K562 (cell line): Measurements from ENCODE around the gene PRSS22. TPM values are rescaled to one million over a fixed set of nuclear protein-coding genes. Genes with fewer than 3 reads are reported as not detected.

Experiments used
- ARNT ChIP-seq, 2 experiments: fragments of 450-650 bp; IDR thresholded peaks; 2 replicates each; pipeline ENCODE4 v1.6.1; 2016; ENCODE audit warnings: mild to moderate bottlenecking in 1 of 2
- ATF1 ChIP-seq, 2 experiments: fragments of 450-650 bp in 1 of 2; IDR thresholded peaks; 2 replicates each; pipeline ENCODE4 v1.6.1; 2016; ENCODE audit warnings: missing compliant biosample characterization in 1 of 2, missing genetic modification characterization in 1 of 2
- CCNT2 ChIP-seq: IDR thresholded peaks from 2 replicates; pipeline ENCODE4 v1.6.1; 2011; ENCODE audit warnings: borderline replicate concordance, low read depth, mild to moderate bottlenecking, moderate library complexity, mixed read lengths, low read length; ENCODE audit not compliant: insufficient read length; ENCODE audit errors: extremely low read depth
- ELF2 ChIP-seq: fragments of 250-450 bp; sonication (Bioruptor Pico); IDR thresholded peaks from 2 replicates; pipeline ENCODE4 v1.5.0; 2021; ENCODE audit warnings: mild to moderate bottlenecking
- HMG20A ChIP-seq: fragments of 450-650 bp; formaldehyde crosslinking; conservative IDR thresholded peaks from 2 replicates; pipeline ENCODE4 v1.4.0; 2020; ENCODE audit warnings: mild to moderate bottlenecking, mixed read lengths
- HSF4 ChIP-seq: fragments of 250-450 bp; sonication (Bioruptor Pico); IDR thresholded peaks from 2 replicates; pipeline ENCODE4 v2.1.2; 2022; ENCODE audit warnings: mild to moderate bottlenecking, moderate library complexity, borderline replicate concordance
- KLF13 ChIP-seq: fragments of 450-650 bp; IDR thresholded peaks from 2 replicates; pipeline ENCODE4 v1.6.1; 2016; ENCODE audit warnings: missing genetic modification characterization, low read depth, mild to moderate bottlenecking, missing compliant biosample characterization, moderate library complexity, borderline replicate concordance
- RBM34 ChIP-seq: fragments of 200-400 bp; formaldehyde crosslinking; IDR thresholded peaks from 2 replicates; pipeline ENCODE4 v1.6.1; 2018; ENCODE audit warnings: low read length, borderline replicate concordance; ENCODE audit not compliant: insufficient read depth
- SIN3A ChIP-seq, 2 experiments: fragments of 150-350 bp in 1 of 2; IDR thresholded peaks; 2 replicates each; pipeline ENCODE4 v1.6.1; 2011 to 2016; ENCODE audit warnings: borderline replicate concordance in 2 of 2, low read depth in 2 of 2, low read length in 2 of 2, mild to moderate bottlenecking in 2 of 2, moderate library complexity in 2 of 2; ENCODE audit not compliant: control insufficient read depth in 1 of 2
- TAL1 ChIP-seq: fragments of 450-650 bp; IDR thresholded peaks from 2 replicates; pipeline ENCODE4 v1.6.1; 2016; ENCODE audit warnings: mild to moderate bottlenecking
- TCFL5 ChIP-seq: fragments of 250-450 bp; sonication (Bioruptor Pico); conservative IDR thresholded peaks from 2 replicates; pipeline ENCODE4 v1.6.1; 2021; ENCODE audit warnings: mild to moderate bottlenecking, moderate library complexity, matching md5 sums
- ZNF133 ChIP-seq: fragments of 250-450 bp; sonication (Bioruptor Pico); IDR thresholded peaks from 2 replicates; pipeline ENCODE4 v1.4.0; 2020; ENCODE audit warnings: mild to moderate bottlenecking
- ZNF316 ChIP-seq: fragments of 450-650 bp; IDR thresholded peaks from 2 replicates; pipeline ENCODE4 v1.6.1; 2016
- ZNF551 ChIP-seq: fragments of 250-450 bp; sonication (Bioruptor Pico); IDR thresholded peaks from 2 replicates; pipeline ENCODE4 v1.5.0; 2021; ENCODE audit warnings: mild to moderate bottlenecking, moderate library complexity
- polyA plus RNA-seq, 8 experiments: library from polyadenylated mRNA; depleted of rRNA in 4 of 8; stranded (reverse) in 5 of 8; unstranded in 3 of 8; fragments of >200 nt; fragmentation: Nextera tagmentation in 2 of 8; fragmentation: Illumina TruSeq in 1 of 8; extraction: Ambion mirVana in 2 of 8; extraction: Trizol in 1 of 8; gene quantifications; 2 replicates each; pipeline versions ENCODE4 v1.2.1 to v1.2.3, GENCODE V29; 2011 to 2014; ENCODE audit warnings: inconsistent platforms in 1 of 8, missing spikeins in 1 of 8
- total RNA-seq, 7 experiments: library from RNA; depleted of rRNA in 6 of 7; stranded (reverse); fragments of >200 nt in 6 of 7; fragmentation: Illumina TruSeq in 2 of 7; extraction: Trizol in 2 of 7; gene quantifications; 2 replicates each; pipeline versions ENCODE4 v1.2.1 to v1.2.3, GENCODE V29; 2011 to 2021; ENCODE audit warnings: low replicate concordance in 1 of 7
- TF ChIP-seq, protein P1 (sequence below): fragments of 450-650 bp; formaldehyde crosslinking; conservative IDR thresholded peaks from 2 replicates; pipeline ENCODE4 v1.4.0; 2022; ENCODE audit warnings: mild to moderate bottlenecking, missing genetic modification characterization
- TF ChIP-seq, protein P2 (sequence below): fragments of 200-800 bp; sonication (Bioruptor generic); IDR thresholded peaks from 2 replicates; pipeline ENCODE4 v1.6.1; 2017; ENCODE audit warnings: missing genetic modification characterization, missing compliant biosample characterization
- TF ChIP-seq, protein P3 (sequence below): fragments of 250-450 bp; sonication (Bioruptor Pico); IDR thresholded peaks from 2 replicates; pipeline ENCODE4 v1.4.0; 2020; ENCODE audit warnings: mild to moderate bottlenecking, moderate library complexity
- TF ChIP-seq, protein P4 (sequence below): IDR thresholded peaks from 2 replicates; pipeline ENCODE4 v1.6.1; 2012; ENCODE audit warnings: low read depth, low read length, improper control_type of control experiment, borderline replicate concordance
- TF ChIP-seq, protein P5 (sequence below): sonication (generic); formaldehyde crosslinking; IDR thresholded peaks from 2 replicates; pipeline ENCODE4 v1.8.1; 2022; ENCODE audit warnings: missing genetic modification reagents

Gene PRSS22
- total and polyA plus RNA-seq, 9 of the 15 experiments (the other 6 are each of a cell fraction or from before 2014, with no cell fraction given) = 0.13 to 0.42 TPM; not detected in 7

DNA sequence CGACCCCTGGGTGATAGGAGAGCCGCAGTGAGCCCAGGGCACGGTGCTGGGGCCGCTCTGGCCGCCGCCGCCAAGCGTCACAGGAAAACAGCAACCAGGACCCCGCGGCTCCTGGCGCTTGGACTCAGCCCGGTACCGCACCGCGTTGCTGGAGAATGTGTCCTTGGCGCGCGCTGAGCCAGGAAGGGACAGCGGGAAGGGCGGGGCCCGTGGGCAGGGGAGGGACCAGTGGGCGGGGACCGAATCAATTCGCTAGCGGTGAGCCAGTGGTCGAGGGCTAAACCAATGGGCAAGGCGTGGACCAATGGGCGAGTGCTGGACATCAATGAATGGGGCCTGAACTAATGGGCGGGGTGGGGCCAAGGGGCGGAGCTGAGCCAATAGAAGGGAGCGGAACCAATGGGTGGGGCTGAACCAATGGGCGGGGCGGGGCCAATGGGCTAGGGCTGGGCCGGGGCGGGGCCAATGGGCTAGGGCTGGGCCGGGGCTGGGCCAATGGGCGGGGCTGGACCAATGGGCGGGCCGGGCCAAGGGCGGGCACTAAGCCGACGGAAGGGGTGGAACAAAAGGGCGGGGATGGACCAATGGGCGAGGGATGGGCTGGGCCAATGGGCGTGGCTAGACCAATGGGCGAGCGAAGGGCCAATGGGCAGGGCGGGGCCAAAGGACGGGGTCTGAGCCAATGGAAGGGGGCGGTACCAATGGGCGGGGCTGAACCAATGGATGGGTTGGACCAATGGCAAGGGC, 47.4 kb upstream of the PRSS22 start (continued):
- peak; percentile 12 for TF ChIP-seq CCNT2
- no peak for TF ChIP-seq ZNF133
- TF ChIP-seq, protein P1, sequence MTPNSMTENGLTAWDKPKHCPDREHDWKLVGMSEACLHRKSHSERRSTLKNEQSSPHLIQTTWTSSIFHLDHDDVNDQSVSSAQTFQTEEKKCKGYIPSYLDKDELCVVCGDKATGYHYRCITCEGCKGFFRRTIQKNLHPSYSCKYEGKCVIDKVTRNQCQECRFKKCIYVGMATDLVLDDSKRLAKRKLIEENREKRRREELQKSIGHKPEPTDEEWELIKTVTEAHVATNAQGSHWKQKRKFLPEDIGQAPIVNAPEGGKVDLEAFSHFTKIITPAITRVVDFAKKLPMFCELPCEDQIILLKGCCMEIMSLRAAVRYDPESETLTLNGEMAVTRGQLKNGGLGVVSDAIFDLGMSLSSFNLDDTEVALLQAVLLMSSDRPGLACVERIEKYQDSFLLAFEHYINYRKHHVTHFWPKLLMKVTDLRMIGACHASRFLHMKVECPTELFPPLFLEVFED (CRISPR knock-in tag) = no peak
- no peak for TF ChIP-seq RBM34
- no peak for TF ChIP-seq ZNF316
- no peak for TF ChIP-seq TAL1
- no peak for TF ChIP-seq ELF2
- no peak; the same call in 1 of the 2 replicates for TF ChIP-seq ATF1 (CRISPR knock-in tag; IDR thresholded peaks at IDR 0.05)
- TF ChIP-seq ATF1 (tag; IDR thresholded peaks at IDR 0.05) = peak; percentile 41; the same call in 1 of the 2 replicates
- no peak for TF ChIP-seq HSF4 (CRISPR knock-in tag)
- TF ChIP-seq, protein P2, sequence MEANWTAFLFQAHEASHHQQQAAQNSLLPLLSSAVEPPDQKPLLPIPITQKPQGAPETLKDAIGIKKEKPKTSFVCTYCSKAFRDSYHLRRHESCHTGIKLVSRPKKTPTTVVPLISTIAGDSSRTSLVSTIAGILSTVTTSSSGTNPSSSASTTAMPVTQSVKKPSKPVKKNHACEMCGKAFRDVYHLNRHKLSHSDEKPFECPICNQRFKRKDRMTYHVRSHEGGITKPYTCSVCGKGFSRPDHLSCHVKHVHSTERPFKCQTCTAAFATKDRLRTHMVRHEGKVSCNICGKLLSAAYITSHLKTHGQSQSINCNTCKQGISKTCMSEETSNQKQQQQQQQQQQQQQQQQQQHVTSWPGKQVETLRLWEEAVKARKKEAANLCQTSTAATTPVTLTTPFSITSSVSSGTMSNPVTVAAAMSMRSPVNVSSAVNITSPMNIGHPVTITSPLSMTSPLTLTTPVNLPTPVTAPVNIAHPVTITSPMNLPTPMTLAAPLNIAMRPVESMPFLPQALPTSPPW (CRISPR knock-in tag) = peak; percentile 88
- TF ChIP-seq, protein P3, sequence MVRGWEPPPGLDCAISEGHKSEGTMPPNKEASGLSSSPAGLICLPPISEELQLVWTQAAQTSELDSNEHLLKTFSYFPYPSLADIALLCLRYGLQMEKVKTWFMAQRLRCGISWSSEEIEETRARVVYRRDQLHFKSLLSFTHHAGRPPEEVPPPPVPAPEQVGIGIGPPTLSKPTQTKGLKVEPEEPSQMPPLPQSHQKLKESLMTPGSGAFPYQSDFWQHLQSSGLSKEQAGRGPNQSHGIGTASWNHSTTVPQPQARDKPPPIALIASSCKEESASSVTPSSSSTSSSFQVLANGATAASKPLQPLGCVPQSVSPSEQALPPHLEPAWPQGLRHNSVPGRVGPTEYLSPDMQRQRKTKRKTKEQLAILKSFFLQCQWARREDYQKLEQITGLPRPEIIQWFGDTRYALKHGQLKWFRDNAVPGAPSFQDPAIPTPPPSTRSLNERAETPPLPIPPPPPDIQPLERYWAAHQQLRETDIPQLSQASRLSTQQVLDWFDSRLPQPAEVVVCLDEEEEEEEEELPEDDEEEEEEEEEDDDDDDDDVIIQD (CRISPR knock-in tag) = no peak
- no peak for TF ChIP-seq KLF13 (tag)
- TF ChIP-seq HMG20A (CRISPR knock-in tag) = no peak
- no peak for TF ChIP-seq TCFL5 (CRISPR knock-in tag)
- TF ChIP-seq, protein P4, sequence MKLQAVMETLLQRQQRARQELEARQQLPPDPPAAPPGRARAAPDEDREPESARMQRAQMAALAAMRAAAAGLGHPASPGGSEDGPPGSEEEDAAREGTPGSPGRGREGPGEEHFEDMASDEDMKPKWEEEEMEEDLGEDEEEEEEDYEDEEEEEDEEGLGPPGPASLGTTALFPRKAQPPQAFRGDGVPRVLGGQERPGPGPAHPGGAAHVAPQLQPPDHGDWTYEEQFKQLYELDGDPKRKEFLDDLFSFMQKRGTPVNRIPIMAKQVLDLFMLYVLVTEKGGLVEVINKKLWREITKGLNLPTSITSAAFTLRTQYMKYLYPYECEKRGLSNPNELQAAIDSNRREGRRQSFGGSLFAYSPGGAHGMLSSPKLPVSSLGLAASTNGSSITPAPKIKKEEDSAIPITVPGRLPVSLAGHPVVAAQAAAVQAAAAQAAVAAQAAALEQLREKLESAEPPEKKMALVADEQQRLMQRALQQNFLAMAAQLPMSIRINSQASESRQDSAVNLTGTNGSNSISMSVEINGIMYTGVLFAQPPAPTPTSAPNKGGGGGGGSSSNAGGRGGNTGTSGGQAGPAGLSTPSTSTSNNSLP = no peak
- TF ChIP-seq, protein P5, sequence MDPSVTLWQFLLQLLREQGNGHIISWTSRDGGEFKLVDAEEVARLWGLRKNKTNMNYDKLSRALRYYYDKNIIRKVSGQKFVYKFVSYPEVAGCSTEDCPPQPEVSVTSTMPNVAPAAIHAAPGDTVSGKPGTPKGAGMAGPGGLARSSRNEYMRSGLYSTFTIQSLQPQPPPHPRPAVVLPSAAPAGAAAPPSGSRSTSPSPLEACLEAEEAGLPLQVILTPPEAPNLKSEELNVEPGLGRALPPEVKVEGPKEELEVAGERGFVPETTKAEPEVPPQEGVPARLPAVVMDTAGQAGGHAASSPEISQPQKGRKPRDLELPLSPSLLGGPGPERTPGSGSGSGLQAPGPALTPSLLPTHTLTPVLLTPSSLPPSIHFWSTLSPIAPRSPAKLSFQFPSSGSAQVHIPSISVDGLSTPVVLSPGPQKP (CRISPR knock-in tag) = no peak
- TF ChIP-seq SIN3A (IDR thresholded peaks at IDR 0.05; ENCODE audit: borderline replicate concordance in 2 of 2, control insufficient read depth in 1 of 2, low read depth in 2 of 2, low read length in 2 of 2) = 0 out of 4 replicates have a peak, but pooled peaks of 1 of the 2 experiments have one; percentile 68
- TF ChIP-seq ARNT (IDR thresholded peaks at IDR 0.05) = no peak
- no peak for TF ChIP-seq ZNF551
